Activated T-helper 17 cell treated with anti-CD3 and anti-CD28 coated beads, Interleukin-2, amount 50 U/mL, for 72 hours (primary cell): ENCODE measurements around the gene RBM10. TPM values are rescaled to one million over a fixed set of nuclear protein-coding genes. Genes with fewer than 3 reads are reported as not detected.

ENCODE experiments used
- ATAC-seq: fragments of 150-1000 bp; cut with Tn5 transposase; replicated peaks from 2 replicates; pipeline ENCODE4 v1.10.0; 2021; ENCODE audit warnings: mild to moderate bottlenecking, moderate library complexity
- H3K27ac Mint-ChIP-seq: one replicate; pipeline ENCODE4 v1.8.0; 2022; ENCODE audit warnings: mixed read lengths
- H3K27me3 Mint-ChIP-seq: one replicate; pipeline ENCODE4 v1.8.0; 2022; ENCODE audit warnings: mixed read lengths
- H3K36me3 Mint-ChIP-seq: one replicate; pipeline ENCODE4 v1.8.0; 2022; ENCODE audit warnings: low read depth, mild to moderate bottlenecking, mixed read lengths
- H3K4me1 Mint-ChIP-seq: one replicate; pipeline ENCODE4 v1.8.0; 2022; ENCODE audit warnings: mixed read lengths
- H3K4me3 Mint-ChIP-seq: one replicate; pipeline ENCODE4 v1.8.0; 2022; ENCODE audit warnings: mild to moderate bottlenecking, mixed read lengths
- H3K9me3 Mint-ChIP-seq: one replicate; pipeline ENCODE4 v1.8.0; 2022; ENCODE audit warnings: mixed read lengths
- total RNA-seq, 2 donors: library from RNA; stranded (reverse); gene quantifications; one replicate each; pipeline ENCODE4 v1.2.3, GENCODE V29; 2022

Gene RBM10
- total RNA-seq, 2 donors from 2014 or later, result 54.3 to 57.9 TPM

DNA sequence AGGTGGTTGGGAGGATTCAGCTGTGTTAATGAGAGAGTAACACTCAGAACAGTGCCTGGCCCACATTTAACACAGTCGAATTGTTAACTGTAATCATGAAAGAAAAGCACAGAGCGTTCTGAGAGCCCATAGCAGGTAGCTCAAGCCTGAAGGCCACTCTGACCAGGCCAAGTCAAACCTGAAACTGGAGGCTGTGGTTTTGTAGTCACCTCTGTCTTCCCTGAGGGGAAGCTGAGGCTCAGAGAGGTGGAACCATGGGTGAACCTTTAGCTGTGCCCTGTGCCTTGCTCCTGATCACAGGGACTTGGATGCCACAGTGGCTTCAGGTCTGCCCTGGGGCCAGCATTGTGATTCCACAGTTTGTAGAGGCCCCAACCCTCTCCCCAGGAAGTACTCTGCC lies 32.1 kb downstream of the RBM10 start:
- no peak overlapping the region for H3K27ac Mint-ChIP-seq
- ATAC-seq, result peak; percentile 52
- H3K4me1 Mint-ChIP-seq, result peaks cover 7% of the 10 kb centered on the region
- no peak overlapping the region for H3K4me3 Mint-ChIP-seq
- H3K27me3 Mint-ChIP-seq, result no peaks in the 10 kb centered on the region
- H3K9me3 Mint-ChIP-seq, result no peaks in the 10 kb centered on the region
- H3K36me3 Mint-ChIP-seq, result peaks cover 90% of the 10 kb centered on the region

DNA sequence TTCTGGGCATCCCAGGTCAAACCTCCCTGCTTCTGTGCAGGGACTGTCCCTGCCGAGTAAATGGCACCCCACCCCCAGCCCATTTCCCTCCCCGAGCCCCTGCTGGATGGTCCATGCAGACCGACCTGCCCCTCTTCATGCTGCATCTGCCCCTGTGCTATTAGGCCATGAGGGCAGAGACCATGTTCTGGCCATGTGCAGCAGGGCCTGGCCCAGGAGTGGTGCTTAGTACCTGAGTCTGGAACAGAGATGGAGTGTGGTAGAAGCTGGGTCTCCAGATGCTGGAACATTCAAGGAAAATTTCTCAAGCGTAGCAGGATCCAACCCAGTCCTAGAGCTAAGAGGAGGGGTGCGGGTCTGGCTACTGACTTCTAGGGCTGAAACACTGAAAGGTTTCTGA lies 33.3 kb downstream of the RBM10 start:
- H3K36me3 Mint-ChIP-seq, result peaks cover 87% of the 10 kb centered on the region
- H3K9me3 Mint-ChIP-seq, result no peaks in the 10 kb centered on the region
- no peak overlapping the region for H3K4me3 Mint-ChIP-seq
- ATAC-seq, result no peak
- H3K4me1 Mint-ChIP-seq, result peaks cover 7% of the 10 kb centered on the region
- H3K27ac Mint-ChIP-seq, result no peak overlapping the region
- no peaks in the 10 kb centered on the region for H3K27me3 Mint-ChIP-seq

DNA sequence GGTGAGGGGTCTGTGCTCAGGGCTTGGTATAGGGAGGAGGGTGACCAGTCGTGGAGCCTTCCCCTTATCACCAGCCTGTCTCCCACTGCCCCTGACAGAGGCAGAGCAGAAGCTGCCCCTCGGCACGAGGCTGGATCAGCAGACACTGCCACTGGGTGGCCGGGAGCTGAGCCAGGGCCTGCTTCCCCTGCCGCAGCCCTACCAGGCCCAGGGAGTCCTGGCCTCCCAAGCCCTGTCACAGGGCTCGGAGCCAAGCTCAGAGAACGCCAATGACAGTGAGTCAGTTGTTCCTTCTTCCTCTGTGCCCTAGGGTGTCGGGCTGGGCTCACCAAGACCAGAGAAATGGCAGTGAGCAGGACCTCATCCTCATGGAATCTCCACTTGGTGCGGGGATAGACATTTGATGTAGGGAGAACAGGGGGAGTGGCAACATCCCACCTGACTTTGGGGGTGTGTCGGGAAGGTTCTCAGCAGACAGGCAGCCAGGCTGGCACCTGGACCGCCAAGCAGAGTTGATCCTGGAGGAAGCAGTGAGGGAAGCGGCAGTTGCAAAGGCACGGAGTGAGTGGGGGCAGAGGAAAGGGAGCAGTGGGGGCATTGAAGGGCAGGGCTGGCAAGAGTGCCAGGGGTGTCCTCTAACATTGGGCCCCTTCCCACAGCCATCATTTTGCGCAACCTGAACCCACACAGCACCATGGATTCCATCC lies 34.4 kb downstream of the RBM10 start:
- H3K27ac Mint-ChIP-seq, result no peak overlapping the region
- no peak overlapping the region for H3K4me3 Mint-ChIP-seq
- H3K36me3 Mint-ChIP-seq, result peaks cover 86% of the 10 kb centered on the region
- no peaks in the 10 kb centered on the region for H3K9me3 Mint-ChIP-seq
- no peaks in the 10 kb centered on the region for H3K27me3 Mint-ChIP-seq
- H3K4me1 Mint-ChIP-seq, result peaks cover 7% of the 10 kb centered on the region
- ATAC-seq, result no peak

DNA sequence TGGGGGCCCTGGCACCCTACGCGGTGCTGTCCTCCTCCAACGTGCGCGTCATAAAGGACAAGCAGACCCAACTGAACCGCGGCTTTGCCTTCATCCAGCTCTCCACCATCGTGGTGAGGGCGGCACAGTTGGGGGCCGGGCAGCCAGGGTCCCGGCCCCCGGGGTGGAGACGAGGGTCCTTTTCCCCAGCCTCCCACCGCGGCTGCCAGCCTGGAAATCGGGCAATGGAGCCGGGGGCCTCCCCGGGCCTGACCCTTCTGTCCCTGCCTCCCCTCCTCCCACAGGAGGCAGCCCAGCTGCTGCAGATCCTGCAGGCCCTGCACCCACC lies 34.9 kb downstream of the RBM10 start:
- H3K36me3 Mint-ChIP-seq, result peaks cover 86% of the 10 kb centered on the region
- H3K4me3 Mint-ChIP-seq, result no peak overlapping the region
- no peaks in the 10 kb centered on the region for H3K27me3 Mint-ChIP-seq
- no peaks in the 10 kb centered on the region for H3K9me3 Mint-ChIP-seq
- ATAC-seq, result no peak
- H3K27ac Mint-ChIP-seq, result no peak overlapping the region
- peaks cover 7% of the 10 kb centered on the region for H3K4me1 Mint-ChIP-seq

DNA sequence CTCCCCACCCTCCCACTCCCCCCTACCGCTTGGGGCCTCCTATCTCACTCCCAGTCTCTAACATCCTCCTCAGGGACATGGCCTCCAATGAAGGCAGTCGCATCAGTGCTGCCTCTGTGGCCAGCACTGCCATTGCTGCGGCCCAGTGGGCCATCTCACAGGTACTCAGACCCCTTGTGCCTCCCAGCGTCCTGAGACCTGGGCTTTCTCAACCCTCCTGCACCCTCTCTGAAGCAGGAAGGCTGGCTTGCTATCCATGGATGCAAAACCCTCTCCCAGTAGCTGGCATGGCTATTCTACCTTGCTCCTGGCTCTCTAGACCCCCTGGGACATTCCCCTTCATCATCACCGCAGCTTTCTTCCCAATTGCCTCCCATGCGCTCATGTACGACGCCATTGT lies 35.3 kb downstream of the RBM10 start:
- peaks cover 87% of the 10 kb centered on the region for H3K36me3 Mint-ChIP-seq
- no peaks in the 10 kb centered on the region for H3K9me3 Mint-ChIP-seq
- no peak for ATAC-seq
- no peak overlapping the region for H3K27ac Mint-ChIP-seq
- no peaks in the 10 kb centered on the region for H3K27me3 Mint-ChIP-seq
- H3K4me3 Mint-ChIP-seq, result no peak overlapping the region
- H3K4me1 Mint-ChIP-seq, result peaks cover 7% of the 10 kb centered on the region

DNA sequence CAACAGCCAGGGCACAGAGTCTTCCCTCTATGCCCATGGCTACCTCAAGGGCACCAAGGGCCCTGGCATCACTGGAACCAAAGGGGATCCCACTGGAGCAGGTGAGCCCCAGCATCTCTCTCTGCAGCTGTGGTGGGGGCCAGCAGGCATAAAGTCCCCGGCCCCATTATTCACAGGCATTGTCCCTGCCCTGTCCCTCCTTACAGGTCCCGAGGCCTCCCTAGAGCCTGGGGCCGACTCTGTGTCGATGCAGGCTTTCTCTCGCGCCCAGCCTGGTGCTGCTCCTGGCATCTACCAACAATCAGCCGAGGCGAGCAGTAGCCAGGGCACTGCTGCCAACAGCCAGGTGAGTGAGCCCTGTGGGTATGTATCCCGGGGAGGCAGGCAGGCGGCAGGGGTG lies 36.3 kb downstream of the RBM10 start:
- Mint-ChIP-seq H3K4me3 (no peak overlapping the region), H3K36me3 (peaks cover 86% of the 10 kb centered on the region), H3K27ac (no peak overlapping the region), H3K9me3 (no peaks in the 10 kb centered on the region), H3K4me1 (peaks cover 6% of the 10 kb centered on the region), H3K27me3 (no peaks in the 10 kb centered on the region)
- ATAC-seq, result no peak

DNA sequence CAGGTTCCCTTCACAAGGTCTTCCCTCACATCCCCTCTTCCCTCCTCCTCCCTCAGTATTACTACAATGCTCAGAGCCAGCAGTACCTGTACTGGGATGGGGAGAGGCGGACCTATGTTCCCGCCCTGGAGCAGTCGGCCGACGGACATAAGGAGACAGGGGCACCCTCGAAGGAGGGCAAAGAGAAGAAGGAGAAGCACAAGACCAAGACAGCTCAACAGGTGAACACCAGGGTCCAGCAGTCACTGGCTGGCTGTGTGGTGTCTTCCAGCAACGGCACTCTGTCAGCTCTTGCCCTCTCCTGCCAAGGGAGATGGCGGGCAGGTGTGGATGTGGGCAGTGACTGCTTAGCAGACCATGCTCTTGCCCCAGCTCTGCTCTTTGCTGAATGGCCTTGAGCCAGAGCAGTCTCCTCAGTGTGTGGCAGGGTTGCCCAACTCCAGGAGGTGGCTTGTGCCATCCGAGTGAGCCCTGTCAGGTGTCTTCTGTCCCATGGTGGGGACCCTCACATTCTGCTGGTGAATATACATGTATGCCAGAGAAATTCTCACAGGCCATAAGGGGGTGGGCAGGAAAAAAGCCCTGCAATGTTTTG lies 37.2 kb downstream of the RBM10 start:
- Mint-ChIP-seq H3K4me1 (no peaks in the 10 kb centered on the region), H3K27ac (no peak overlapping the region), H3K9me3 (no peaks in the 10 kb centered on the region), H3K4me3 (no peak overlapping the region), H3K36me3 (peaks cover 84% of the 10 kb centered on the region), H3K27me3 (no peaks in the 10 kb centered on the region)
- no peak for ATAC-seq

DNA sequence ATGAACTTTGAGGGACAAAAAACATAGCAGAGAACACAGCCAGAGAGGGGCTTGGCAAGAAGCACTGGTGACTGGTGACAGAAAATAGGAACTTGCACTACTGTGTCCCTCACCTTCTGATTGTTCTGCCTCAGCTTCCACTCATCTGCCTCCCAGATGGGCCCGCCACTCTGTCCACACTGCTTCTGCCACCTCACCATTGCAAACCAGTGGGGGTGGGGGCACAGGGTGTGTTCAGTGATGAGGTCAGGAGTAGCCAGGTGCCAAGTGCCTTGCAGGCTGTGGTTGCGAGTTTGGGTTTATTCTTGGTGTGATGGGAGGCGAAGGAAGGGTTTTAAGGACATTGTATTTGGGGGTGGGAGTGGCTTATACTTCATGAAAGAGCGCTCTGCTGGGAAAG lies 39.5 kb downstream of the RBM10 start:
- no peak for ATAC-seq
- H3K9me3 Mint-ChIP-seq, result no peaks in the 10 kb centered on the region
- H3K27ac Mint-ChIP-seq, result no peak overlapping the region
- H3K27me3 Mint-ChIP-seq, result no peaks in the 10 kb centered on the region
- H3K4me1 Mint-ChIP-seq, result peaks cover 9% of the 10 kb centered on the region
- H3K4me3 Mint-ChIP-seq, result no peak overlapping the region
- H3K36me3 Mint-ChIP-seq, result peaks cover 61% of the 10 kb centered on the region

DNA sequence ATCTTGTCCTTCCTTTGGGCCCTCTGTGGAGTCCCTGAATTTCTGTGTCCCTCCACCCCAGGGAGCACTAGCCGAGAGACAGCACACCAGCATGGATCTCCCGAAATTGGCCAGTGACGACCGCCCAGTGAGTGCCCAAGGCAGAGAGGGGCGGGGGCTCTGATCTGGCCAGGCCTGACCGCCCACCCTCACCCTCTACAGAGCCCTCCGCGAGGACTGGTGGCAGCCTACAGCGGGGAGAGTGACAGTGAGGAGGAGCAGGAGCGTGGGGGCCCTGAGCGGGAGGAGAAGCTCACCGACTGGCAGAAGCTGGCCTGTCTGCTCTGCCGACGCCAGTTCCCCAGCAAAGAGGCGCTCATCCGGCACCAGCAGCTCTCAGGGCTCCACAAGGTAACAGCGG lies 40.2 kb downstream of the RBM10 start:
- H3K36me3 Mint-ChIP-seq, result peaks cover 59% of the 10 kb centered on the region
- H3K9me3 Mint-ChIP-seq, result no peaks in the 10 kb centered on the region
- H3K27me3 Mint-ChIP-seq, result no peaks in the 10 kb centered on the region
- no peak for ATAC-seq
- no peak overlapping the region for H3K27ac Mint-ChIP-seq
- H3K4me3 Mint-ChIP-seq, result no peak overlapping the region
- peaks cover 9% of the 10 kb centered on the region for H3K4me1 Mint-ChIP-seq

DNA sequence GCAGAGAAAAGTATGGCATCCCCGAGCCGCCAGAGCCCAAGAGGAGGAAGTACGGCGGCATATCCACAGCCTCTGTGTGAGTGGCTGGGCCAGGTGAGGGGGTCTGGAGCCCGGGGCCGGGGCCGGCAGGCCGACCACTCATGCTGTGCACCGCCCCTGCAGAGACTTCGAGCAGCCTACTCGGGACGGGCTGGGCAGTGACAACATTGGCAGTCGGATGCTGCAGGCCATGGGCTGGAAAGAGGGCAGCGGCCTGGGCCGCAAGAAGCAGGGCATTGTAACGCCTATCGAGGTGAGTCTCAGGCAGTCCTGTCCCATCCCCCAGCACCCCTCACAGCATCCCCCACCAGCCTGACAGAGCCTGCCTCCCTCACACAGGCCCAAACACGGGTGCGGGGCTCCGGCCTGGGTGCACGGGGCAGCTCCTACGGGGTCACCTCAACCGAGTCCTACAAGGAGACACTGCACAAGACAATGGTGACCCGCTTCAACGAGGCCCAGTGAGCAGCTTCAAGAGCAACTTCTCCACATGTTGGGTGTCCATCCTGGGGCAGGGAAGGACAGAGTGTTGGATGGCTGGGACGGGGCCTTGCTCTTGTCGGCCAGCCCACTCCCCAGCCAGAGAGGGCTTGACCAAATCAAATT lies 41.2 kb downstream of the RBM10 start:
- H3K27ac Mint-ChIP-seq, result no peak overlapping the region

DNA sequence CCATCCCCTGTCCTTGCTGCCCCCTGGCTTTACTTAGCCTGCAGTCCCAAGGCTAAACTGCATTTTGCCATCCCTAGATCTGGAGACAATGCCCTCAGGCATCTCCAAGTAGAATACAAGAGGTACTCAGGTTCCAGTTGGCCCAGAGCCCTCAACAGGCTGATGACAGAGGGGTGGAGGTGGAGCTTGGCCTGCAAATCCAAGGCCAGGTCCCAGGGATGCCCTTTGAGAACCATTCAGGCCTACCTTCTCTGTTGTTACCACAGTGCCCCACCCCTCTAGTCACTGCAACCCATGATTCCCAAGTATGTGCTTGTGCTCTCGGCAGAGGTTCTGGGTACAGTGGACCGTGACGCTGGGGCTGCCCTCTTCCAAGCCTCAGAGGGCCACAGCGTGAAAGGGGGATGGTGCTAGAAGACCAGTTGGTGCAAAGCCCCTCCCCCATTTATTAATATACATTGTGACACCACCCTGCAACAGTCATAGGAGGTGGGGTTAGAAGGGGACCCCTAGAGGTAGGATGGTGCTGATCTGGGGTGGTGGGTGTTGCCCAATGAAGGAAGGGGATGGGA lies 42.2 kb downstream of the RBM10 start:
- peaks cover 41% of the 10 kb centered on the region for H3K36me3 Mint-ChIP-seq
- H3K4me1 Mint-ChIP-seq, result peaks cover 9% of the 10 kb centered on the region
- H3K27me3 Mint-ChIP-seq, result no peaks in the 10 kb centered on the region

More for the DNA sequence above, 41.2 kb downstream of the RBM10 start:
- H3K36me3 Mint-ChIP-seq, result peaks cover 51% of the 10 kb centered on the region
- no peak overlapping the region for H3K4me3 Mint-ChIP-seq
- peaks cover 9% of the 10 kb centered on the region for H3K4me1 Mint-ChIP-seq
- no peak for ATAC-seq
- no peaks in the 10 kb centered on the region for H3K27me3 Mint-ChIP-seq
- H3K9me3 Mint-ChIP-seq, result no peaks in the 10 kb centered on the region

DNA sequence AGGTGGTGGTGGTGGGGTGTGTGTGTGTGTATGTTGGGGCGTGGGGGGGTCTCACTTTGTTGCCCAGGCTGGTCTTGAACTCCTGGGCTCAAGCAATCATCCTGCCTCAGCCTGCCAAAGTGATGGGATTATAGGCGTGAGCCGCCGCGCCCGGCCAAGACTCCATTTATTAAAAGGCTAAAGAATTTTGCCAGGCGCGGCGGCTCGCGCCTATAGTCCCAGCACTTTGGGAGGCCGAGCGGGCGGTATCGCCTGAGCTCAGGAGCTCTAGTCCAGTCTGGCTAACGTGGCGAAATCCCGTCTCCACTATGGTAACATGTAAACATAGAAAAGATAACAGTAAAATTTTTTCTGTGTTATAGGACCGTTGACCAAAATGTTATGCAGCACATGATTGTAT lies 44.9 kb downstream of the RBM10 start:
- peaks cover 44% of the 10 kb centered on the region for H3K36me3 Mint-ChIP-seq
- H3K27me3 Mint-ChIP-seq, result no peaks in the 10 kb centered on the region
- no peak overlapping the region for H3K27ac Mint-ChIP-seq
- no peaks in the 10 kb centered on the region for H3K9me3 Mint-ChIP-seq
- H3K4me1 Mint-ChIP-seq, result peaks cover 17% of the 10 kb centered on the region
- no peak overlapping the region for H3K4me3 Mint-ChIP-seq
- no peak for ATAC-seq

More for the DNA sequence above, 42.2 kb downstream of the RBM10 start:
- Mint-ChIP-seq H3K9me3 (no peaks in the 10 kb centered on the region), H3K27ac (no peak overlapping the region), H3K4me3 (no peak overlapping the region)
- ATAC-seq, result no peak

DNA sequence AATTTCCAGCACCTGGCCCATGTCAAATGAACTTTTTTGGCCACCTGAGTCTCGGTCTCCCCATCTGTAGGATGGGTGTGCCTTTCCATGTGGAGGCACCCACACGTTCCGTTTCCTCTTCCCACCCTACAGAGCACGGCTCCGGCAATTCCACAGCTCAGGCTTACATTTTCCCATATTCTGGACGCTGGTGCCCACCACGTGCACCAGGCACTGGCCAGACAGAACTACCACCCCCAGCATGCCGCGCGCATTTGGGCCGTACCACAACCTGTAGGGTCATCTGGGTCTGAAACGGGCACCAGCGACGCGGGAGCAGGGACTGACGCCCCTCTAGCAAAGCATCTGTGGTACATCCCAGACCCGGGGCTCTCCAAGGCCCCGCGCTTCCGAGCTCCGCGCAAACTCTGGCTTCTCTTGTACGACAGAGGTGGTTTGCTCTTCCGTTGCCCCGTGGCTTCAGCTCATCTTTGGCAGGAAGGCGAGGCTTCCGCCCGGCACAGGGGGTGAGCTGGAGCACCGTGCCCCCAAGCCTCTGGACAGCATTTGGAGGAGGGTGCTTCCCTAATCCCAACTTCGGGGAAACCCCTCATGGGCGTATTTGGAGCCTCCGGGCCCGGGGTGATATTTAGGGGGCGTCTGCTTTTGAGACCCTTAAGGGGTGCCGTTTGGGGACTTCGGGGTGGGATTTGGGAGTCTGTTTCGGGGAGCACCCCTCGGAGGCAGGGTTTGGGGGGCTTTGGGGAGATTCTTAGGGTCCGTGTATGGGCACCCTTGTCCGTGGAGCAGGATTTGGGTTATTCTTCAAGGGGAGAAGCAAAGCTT lies 45.6 kb downstream of the RBM10 start:
- H3K4me1 Mint-ChIP-seq, result peaks cover 18% of the 10 kb centered on the region

DNA sequence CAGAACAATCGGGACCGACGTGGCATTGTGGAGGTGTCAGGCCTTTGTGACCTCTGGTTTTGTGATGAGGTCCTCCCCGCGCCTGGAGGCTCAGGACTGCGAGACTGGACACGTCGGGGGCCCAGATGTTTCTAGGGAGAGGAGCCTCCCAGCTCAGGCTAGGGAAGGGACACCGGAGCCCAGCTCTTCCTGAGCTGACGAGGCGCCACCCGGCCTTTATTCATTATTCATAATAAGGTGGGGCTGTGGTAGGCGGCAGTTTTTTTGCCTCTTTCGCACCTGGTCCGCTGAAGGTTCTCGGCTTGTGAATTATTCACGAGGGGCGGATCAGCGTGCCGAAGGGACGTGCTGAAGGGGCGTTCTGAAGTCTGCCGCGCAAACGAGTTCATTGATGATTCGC lies 46.3 kb downstream of the RBM10 start:
- Mint-ChIP-seq H3K27ac (peak overlapping the region; percentile 94), H3K9me3 (no peaks in the 10 kb centered on the region), H3K36me3 (peaks cover 46% of the 10 kb centered on the region), H3K4me3 (peak overlapping the region; percentile 94), H3K27me3 (no peaks in the 10 kb centered on the region), H3K4me1 (peaks cover 25% of the 10 kb centered on the region)
- peak; percentile 22 for ATAC-seq

More for the DNA sequence above, 45.6 kb downstream of the RBM10 start:
- no peaks in the 10 kb centered on the region for H3K9me3 Mint-ChIP-seq
- no peaks in the 10 kb centered on the region for H3K27me3 Mint-ChIP-seq
- peaks cover 44% of the 10 kb centered on the region for H3K36me3 Mint-ChIP-seq
- peak overlapping the region; percentile 94 for H3K4me3 Mint-ChIP-seq
- peak overlapping the region; percentile 94 for H3K27ac Mint-ChIP-seq
- ATAC-seq, result peak; percentile 78
